GM21381 (cell line): ENCODE measurements around the gene EHMT1.
"Not testable (repeated sequence)": the region's sequence is repeated elsewhere in the genome, so short reads cannot be mapped to it uniquely, and the experiment has no call there.

Experiments used
- ATAC-seq: cut with Tn5 transposase; IDR thresholded peaks from one replicate; pipeline ENCODE4 v1.9.1; 2021; ENCODE audit warnings: mild to moderate bottlenecking, moderate library complexity; ENCODE audit not compliant: unreplicated experiment

Gene EHMT1

GRCh38 chr9:137800196-137801022 lies 181.6 kb downstream of the EHMT1 start:
- no peak for ATAC-seq

GRCh38 chr9:137801023-137801319 lies 182.2 kb downstream of the EHMT1 start:
- ATAC-seq, result no peak

GRCh38 chr9:137802021-137802420 lies 183.2 kb downstream of the EHMT1 start:
- ATAC-seq, result no peak

GRCh38 chr9:137802521-137803243 lies 183.9 kb downstream of the EHMT1 start:
- no peak for ATAC-seq

GRCh38 chr9:137804908-137805630 lies 186.3 kb downstream of the EHMT1 start:
- no peak for ATAC-seq

- ATAC-seq, result no peak
Observed at GRCh38 chr9:137807721-137808703, 189.2 kb downstream of the EHMT1 start.

- ATAC-seq, result no peak
Observed at GRCh38 chr9:137809040-137809576, 190.3 kb downstream of the EHMT1 start.

GRCh38 chr9:137809726-137810450 lies 191.1 kb downstream of the EHMT1 start:
- ATAC-seq, result not testable (repeated sequence)

- ATAC-seq, result no peak
Observed at GRCh38 chr9:137811283-137811870, 192.6 kb downstream of the EHMT1 start.

GRCh38 chr9:137812356-137813023 lies 193.7 kb downstream of the EHMT1 start:
- no peak for ATAC-seq

GRCh38 chr9:137813167-137813566 lies 194.4 kb downstream of the EHMT1 start:
- no peak for ATAC-seq

GRCh38 chr9:137813651-137814415 lies 195.0 kb downstream of the EHMT1 start:
- no peak for ATAC-seq

GRCh38 chr9:137814436-137814835 lies 195.6 kb downstream of the EHMT1 start:
- no peak for ATAC-seq

- no peak for ATAC-seq
Observed at GRCh38 chr9:137814841-137815240, 196.0 kb downstream of the EHMT1 start.

GRCh38 chr9:137815256-137816255 lies 196.8 kb downstream of the EHMT1 start:
- ATAC-seq, result no peak

- ATAC-seq, result no peak
Observed at GRCh38 chr9:137816531-137817235, 197.9 kb downstream of the EHMT1 start.
